ENCODE measurements around the gene HES5.

The HES5 gene

GRCh38 chr1:2530513-2531361, 674 bp upstream of the HES5 start:
- no peak for DNase-seq (ENCODE audit: insufficient read length, low spot score)
- FAIRE-seq, result no peak
- TF ChIP-seq, protein P1, sequence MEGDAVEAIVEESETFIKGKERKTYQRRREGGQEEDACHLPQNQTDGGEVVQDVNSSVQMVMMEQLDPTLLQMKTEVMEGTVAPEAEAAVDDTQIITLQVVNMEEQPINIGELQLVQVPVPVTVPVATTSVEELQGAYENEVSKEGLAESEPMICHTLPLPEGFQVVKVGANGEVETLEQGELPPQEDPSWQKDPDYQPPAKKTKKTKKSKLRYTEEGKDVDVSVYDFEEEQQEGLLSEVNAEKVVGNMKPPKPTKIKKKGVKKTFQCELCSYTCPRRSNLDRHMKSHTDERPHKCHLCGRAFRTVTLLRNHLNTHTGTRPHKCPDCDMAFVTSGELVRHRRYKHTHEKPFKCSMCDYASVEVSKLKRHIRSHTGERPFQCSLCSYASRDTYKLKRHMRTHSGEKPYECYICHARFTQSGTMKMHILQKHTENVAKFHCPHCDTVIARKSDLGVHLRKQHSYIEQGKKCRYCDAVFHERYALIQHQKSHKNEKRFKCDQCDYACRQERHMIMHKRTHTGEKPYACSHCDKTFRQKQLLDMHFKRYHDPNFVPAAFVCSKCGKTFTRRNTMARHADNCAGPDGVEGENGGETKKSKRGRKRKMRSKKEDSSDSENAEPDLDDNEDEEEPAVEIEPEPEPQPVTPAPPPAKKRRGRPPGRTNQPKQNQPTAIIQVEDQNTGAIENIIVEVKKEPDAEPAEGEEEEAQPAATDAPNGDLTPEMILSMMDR (IDR thresholded peaks at IDR 0.05; ENCODE audit: insufficient read depth, missing control alignments), result no peak

- FAIRE-seq (no peak), DNase-seq (ENCODE audit: insufficient read length, low spot score) (no peak)
- TF ChIP-seq, protein P1 (IDR thresholded peaks at IDR 0.05; ENCODE audit: insufficient read depth, missing control alignments), result no peak
Measured at GRCh38 chr1:2528966-2529783, 888 bp downstream of the HES5 start.

DNA sequence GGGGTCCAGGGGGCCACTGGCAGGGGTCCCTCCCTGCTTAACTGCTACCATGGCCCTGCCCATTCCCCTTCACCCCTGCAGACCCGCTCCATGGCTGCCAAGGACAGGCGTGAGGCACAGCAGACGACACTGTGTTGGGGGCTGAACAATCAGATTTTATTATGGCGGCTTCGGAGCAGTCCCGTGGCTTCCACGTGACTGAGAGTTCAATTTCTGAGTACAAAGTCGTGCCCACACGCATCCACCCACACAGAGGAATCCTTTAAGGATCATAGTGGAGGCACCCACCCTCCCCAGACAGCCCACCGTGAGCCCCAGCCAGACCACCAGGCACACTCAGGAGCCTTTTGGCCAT, 1.5 kb downstream of the HES5 start:
- DNase-seq (ENCODE audit: insufficient read length, low spot score), result no peak
- TF ChIP-seq, protein P1 (IDR thresholded peaks at IDR 0.05; ENCODE audit: insufficient read depth, missing control alignments), result no peak
- no peak for FAIRE-seq

DNA sequence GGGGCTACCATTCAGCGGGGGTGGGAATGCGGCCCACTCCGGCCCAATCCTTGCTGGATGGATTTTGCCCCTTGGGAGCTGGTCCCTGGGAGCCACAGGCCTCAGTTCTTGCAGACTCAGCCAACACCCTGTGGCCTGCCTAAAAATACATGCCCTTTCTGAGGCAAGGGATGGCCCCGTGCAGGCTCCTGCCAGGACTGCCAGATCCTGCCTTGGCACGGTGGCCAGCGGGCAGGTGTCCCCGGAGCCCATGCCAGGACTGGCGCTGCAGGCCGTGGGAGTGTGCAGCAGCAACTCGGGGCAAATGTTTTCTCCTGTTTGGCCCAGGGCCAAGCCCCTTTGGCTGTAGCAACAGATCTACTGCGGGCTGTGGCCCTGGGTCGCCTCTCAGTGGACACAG, 2.0 kb downstream of the HES5 start:
- DNase-seq (ENCODE audit: insufficient read length, low spot score), result no peak
- TF ChIP-seq, protein P1 (IDR thresholded peaks at IDR 0.05; ENCODE audit: insufficient read depth, missing control alignments), result no peak
- no peak for FAIRE-seq

DNA sequence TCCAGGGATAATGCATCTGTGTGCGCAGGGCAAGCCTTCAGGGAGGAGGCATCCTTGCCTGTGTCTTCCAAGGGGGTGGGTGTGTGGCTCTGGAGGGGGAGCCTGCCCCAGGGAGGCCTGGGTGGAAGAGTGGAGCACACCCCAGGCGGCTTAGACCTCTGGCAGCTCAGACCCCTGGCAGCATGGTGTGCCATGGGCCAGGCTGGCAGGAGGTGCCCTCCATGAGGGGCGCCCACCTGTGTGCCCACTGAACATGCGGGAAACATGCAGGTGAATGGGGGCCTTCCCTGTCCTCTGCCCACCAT, 2.6 kb downstream of the HES5 start:
- DNase-seq (ENCODE audit: insufficient read length, low spot score) (no peak), FAIRE-seq (no peak)
- TF ChIP-seq, protein P1 (IDR thresholded peaks at IDR 0.05; ENCODE audit: insufficient read depth, missing control alignments), result no peak

- TF ChIP-seq, protein P1 (IDR thresholded peaks at IDR 0.05; ENCODE audit: insufficient read depth, missing control alignments), result no peak
- FAIRE-seq, result no peak
- no peak for DNase-seq (ENCODE audit: insufficient read length, low spot score)
Measured at GRCh38 chr1:2526824-2527555, 3.1 kb downstream of the HES5 start.

All from D721Med (cell line).